ENCODE measurements around the gene CACNB3.
"Not testable (repeated sequence)": the region's sequence is repeated elsewhere in the genome, so short reads cannot be mapped to it uniquely, and the experiment has no call there.

CACNB3 gene

GRCh38 chr12:48819986-48820725, 1.9 kb downstream of the CACNB3 start:
- no peak for DNase-seq

- DNase-seq, result no peak
Measured at GRCh38 chr12:48822139-48822538, 3.8 kb downstream of the CACNB3 start.

- no peak for DNase-seq
Measured at GRCh38 chr12:48822711-48823110, 4.4 kb downstream of the CACNB3 start.

- DNase-seq, result no peak
Measured at GRCh38 chr12:48823281-48823680, 5.0 kb downstream of the CACNB3 start.

- DNase-seq, result no peak
Measured at GRCh38 chr12:48824112-48824511, 5.8 kb downstream of the CACNB3 start.

GRCh38 chr12:48824905-48825304, 6.6 kb downstream of the CACNB3 start:
- DNase-seq, result no peak

GRCh38 chr12:48826209-48826855, 8.0 kb downstream of the CACNB3 start:
- DNase-seq, result no peak

- no peak for DNase-seq
Measured at GRCh38 chr12:48827026-48827425, 8.7 kb downstream of the CACNB3 start.

- DNase-seq, result no peak
Measured at GRCh38 chr12:48827513-48828096, 9.3 kb downstream of the CACNB3 start.

- DNase-seq, result no peak
Measured at GRCh38 chr12:48828293-48828692, 10.0 kb downstream of the CACNB3 start.

GRCh38 chr12:48828841-48829575, 10.7 kb downstream of the CACNB3 start:
- DNase-seq, result no peak

- DNase-seq, result no peak
Measured at GRCh38 chr12:48831257-48831656, 13.0 kb downstream of the CACNB3 start.

- no peak for DNase-seq
Measured at GRCh38 chr12:48832321-48833060, 14.2 kb downstream of the CACNB3 start.

GRCh38 chr12:48838048-48838447, 19.8 kb downstream of the CACNB3 start:
- no peak for DNase-seq

- DNase-seq, result not testable (repeated sequence)
Measured at GRCh38 chr12:48842021-48842420, 23.7 kb downstream of the CACNB3 start.

- peak; percentile 96 for DNase-seq
Measured at GRCh38 chr12:48851883-48852733, 33.8 kb downstream of the CACNB3 start, which contains the start of gene DDX23. Gene DDX23 (minus strand): TSS chr12:48852163. CDS start chr12:48845782, 6,381 bp downstream.

GRCh38 chr12:48852734-48853688, 34.7 kb downstream of the CACNB3 start:
- peak; percentile 64 for DNase-seq

- DNase-seq, result no peak
Measured at GRCh38 chr12:48854488-48854887, 36.2 kb downstream of the CACNB3 start.

GRCh38 chr12:48854932-48855331, 36.6 kb downstream of the CACNB3 start:
- not testable (repeated sequence) for DNase-seq

- no peak for DNase-seq
Measured at GRCh38 chr12:48856379-48856778, 38.1 kb downstream of the CACNB3 start.
